Activated naive CD8-positive, alpha-beta T cell treated with anti-CD3 and anti-CD28 coated beads, Interleukin-2, amount 50 U/mL, for 16 hours (primary cell): ENCODE data around the gene ZNF646.

ENCODE experiments used
- DNase-seq: peaks from one replicate; pipeline ENCODE4 v3.0.0-alpha.2; 2020; ENCODE audit warnings: low read depth, low spot score

ZNF646 gene

GRCh38 chr16:31108035-31108793, 34.0 kb downstream of the ZNF646 start, which contains the start of gene BCKDK:
BCKDK (plus strand) TSS chr16:31108386; CDS start chr16:31109224, 838 bp downstream.
- peak; percentile 49 for DNase-seq

GRCh38 chr16:31108794-31109558, 34.8 kb downstream of the ZNF646 start:
- DNase-seq, result no peak

GRCh38 chr16:31109622-31110021, 35.4 kb downstream of the ZNF646 start:
- no peak for DNase-seq

GRCh38 chr16:31110106-31111034, 36.1 kb downstream of the ZNF646 start:
- DNase-seq, result no peak

GRCh38 chr16:31111881-31112466, 37.8 kb downstream of the ZNF646 start:
- no peak for DNase-seq

- no peak for DNase-seq
These were observed 38.5 kb downstream of the ZNF646 start for GRCh38 chr16:31112711-31113110.

- DNase-seq, result no peak
These were observed 39.2 kb downstream of the ZNF646 start for GRCh38 chr16:31113121-31114120.

- DNase-seq, result no peak
These were observed 40.2 kb downstream of the ZNF646 start for GRCh38 chr16:31114468-31114867.

- peak; percentile 94 for DNase-seq
These were observed 43.4 kb downstream of the ZNF646 start, which contains the start of gene KAT8 for GRCh38 chr16:31117384-31118222. KAT8 (plus strand) TSS chr16:31117664; CDS start chr16:31117682, 18 bp downstream.

GRCh38 chr16:31118223-31119155, 44.3 kb downstream of the ZNF646 start:
- no peak for DNase-seq

- DNase-seq, result no peak
These were observed 45.9 kb downstream of the ZNF646 start for GRCh38 chr16:31120129-31120528.

- no peak for DNase-seq
These were observed 51.6 kb downstream of the ZNF646 start for GRCh38 chr16:31125844-31126243.

GRCh38 chr16:31127182-31127581, 53.0 kb downstream of the ZNF646 start:
- no peak for DNase-seq

- DNase-seq, result no peak
These were observed 54.7 kb downstream of the ZNF646 start for GRCh38 chr16:31128711-31129567.

- DNase-seq, result no peak
These were observed 55.5 kb downstream of the ZNF646 start for GRCh38 chr16:31129568-31130335.

GRCh38 chr16:31130336-31130891, 56.2 kb downstream of the ZNF646 start:
- no peak for DNase-seq
